A673 (cell line): ENCODE data around the gene PAM16. TPM values are rescaled to one million over a fixed set of nuclear protein-coding genes. Genes with fewer than 3 reads are reported as not detected.
A peak's percentile ranks its signal among the peaks of the same experiment; 100 is the strongest.

Experiments
- BruUV-seq: library from RNA; stranded (reverse); fragments of 400-500 nt; replicated peaks from 2 replicates; lab custom pipeline; 2021; lab: Mats Ljungman, UMichigan
- CTCF ChIA-PET: fragments of 300-600 bp; sonication (Branson Sonifier 250); formaldehyde crosslinking; loops from one replicate; lab custom pipeline; 2022; ENCODE audit warnings: antibody characterized with exemption; lab: Charles Lee
- POLR2A ChIA-PET: fragments of 300-600 bp; sonication (Branson Sonifier 250); formaldehyde crosslinking; loops from one replicate; lab custom pipeline; 2022; ENCODE audit warnings: antibody characterized with exemption; ENCODE audit not compliant: low non-redundant PET; lab: Charles Lee
- DNase-seq: peaks from one replicate; pipeline ENCODE4 v3.0.0-alpha.2; 2015; ENCODE audit warnings: low spot score
- H3K27ac ChIP-seq: fragments of 200-600 bp; sonication (generic); 2 replicates; pipeline ENCODE4 v1.5.1; 2016; ENCODE audit warnings: mixed run types, low read depth, mild to moderate bottlenecking, mixed read lengths, antibody characterized with exemption, low read length; ENCODE audit not compliant: poor library complexity, severe bottlenecking
- H3K27me3 ChIP-seq: fragments of 200-600 bp; sonication (generic); replicated peaks from 2 replicates; pipeline ENCODE4 v1.6.1; 2017; ENCODE audit warnings: mixed run types, low read depth, mild to moderate bottlenecking, mixed read lengths, antibody characterized with exemption, low read length; ENCODE audit not compliant: insufficient read depth, poor library complexity
- H3K36me3 ChIP-seq: fragments of 200-600 bp; sonication (generic); 2 replicates; pipeline ENCODE4 v1.6.1; 2016; ENCODE audit warnings: mixed run types, mild to moderate bottlenecking, mixed read lengths, antibody characterized with exemption, low read length; ENCODE audit not compliant: insufficient read depth, poor library complexity, severe bottlenecking
- H3K4me1 ChIP-seq: fragments of 200-600 bp; sonication (generic); 2 replicates; pipeline ENCODE4 v1.6.1; 2017; ENCODE audit warnings: mixed run types, mild to moderate bottlenecking, mixed read lengths, antibody characterized with exemption, low read length; ENCODE audit not compliant: insufficient read depth, poor library complexity, severe bottlenecking
- H3K4me3 ChIP-seq: fragments of 200-600 bp; sonication (generic); 2 replicates; pipeline ENCODE4 v1.5.1; 2016; ENCODE audit warnings: low read depth, mixed run types, mild to moderate bottlenecking, mixed read lengths, low read length; ENCODE audit not compliant: poor library complexity, severe bottlenecking
- H3K9me3 ChIP-seq: fragments of 200-600 bp; sonication (generic); 2 replicates; pipeline ENCODE4 v1.6.1; 2016; ENCODE audit warnings: mixed run types, low read depth, mild to moderate bottlenecking, mixed read lengths, antibody characterized with exemption, low read length; ENCODE audit not compliant: poor library complexity, severe bottlenecking
- CTCF ChIP-seq: fragments of 300-800, 200-600 bp; sonication (generic); conservative IDR thresholded peaks from 2 replicates; pipeline ENCODE4 v1.5.1; 2017; ENCODE audit warnings: low read depth, mild to moderate bottlenecking, antibody characterized with exemption, low read length, moderate library complexity, mixed read lengths
- EZH2 ChIP-seq: fragments of 200-600 bp; sonication (generic); IDR thresholded peaks from 2 replicates; pipeline ENCODE4 v1.6.1; 2017; ENCODE audit warnings: borderline replicate concordance, low read depth, mild to moderate bottlenecking, mixed read lengths, antibody characterized with exemption, low read length; ENCODE audit not compliant: poor library complexity, severe bottlenecking
- intact Hi-C: fragments of 100-400 bp; cut with micrococcal nuclease; formaldehyde crosslinking; loops from one replicate; pipeline ENCODE4 v1.10.0; 2022; ENCODE audit not compliant: unreplicated experiment
- total RNA-seq: library from RNA; stranded (reverse); gene quantifications from 2 replicates; pipeline ENCODE4 v1.2.3, GENCODE V29; 2021

Gene PAM16
- total RNA-seq, 1 experiment from 2014 or later = 90.3 TPM

GRCh38 chr16:4372001-4372577, 21.0 kb upstream of the PAM16 start:
- POLR2A ChIA-PET = no interaction called here
- Histone ChIP-seq H3K36me3 (no peaks in the 10 kb centered on the region), H3K27ac (peak overlapping the region; percentile 58), H3K9me3 (no peaks in the 10 kb centered on the region), H3K4me1 (peaks cover 31% of the 10 kb centered on the region), H3K4me3 (peak overlapping the region; percentile 68), H3K27me3 (no peaks in the 10 kb centered on the region)
- intact Hi-C loops = no loop called here
- CTCF ChIA-PET = no interaction called here
- DNase-seq = no peak
- BruUV-seq = no TSS peak
- TF ChIP-seq CTCF (no peak), EZH2 (no peak)

- Histone ChIP-seq H3K36me3 (no peaks in the 10 kb centered on the region), H3K27me3 (no peaks in the 10 kb centered on the region), H3K4me1 (peaks cover 31% of the 10 kb centered on the region), H3K9me3 (no peaks in the 10 kb centered on the region), H3K27ac (peak within 1 kb of the TSS; percentile 58), H3K4me3 (peak within 1 kb of the TSS; percentile 68)
- no TSS peak for BruUV-seq
- peak; percentile 80 for DNase-seq
- ChIA-PET CTCF (no interaction called here), POLR2A (no interaction called here)
- intact Hi-C loops = no loop called here
- TF ChIP-seq CTCF (no peak), EZH2 (no peak)
Measured at GRCh38 chr16:4371357-4372000, 20.4 kb upstream of the PAM16 start, which contains the start of gene VASN. Gene VASN, plus strand, starts transcription at chr16:4371848. Its CDS starts 9,030 bp downstream, at chr16:4380878.

GRCh38 chr16:4370570-4371356, 19.6 kb upstream of the PAM16 start:
- no peak overlapping the region for H3K4me3 ChIP-seq
- H3K27me3 ChIP-seq = no peaks in the 10 kb centered on the region
- TF ChIP-seq EZH2 (no peak), CTCF (no peak)
- peaks cover 31% of the 10 kb centered on the region for H3K4me1 ChIP-seq
- H3K36me3 ChIP-seq = no peaks in the 10 kb centered on the region
- no TSS peak for BruUV-seq
- DNase-seq = no peak
- no peak overlapping the region for H3K27ac ChIP-seq
- POLR2A ChIA-PET = no interaction called here
- intact Hi-C loops = no loop called here
- CTCF ChIA-PET = no interaction called here
- H3K9me3 ChIP-seq = no peaks in the 10 kb centered on the region
